22Rv1 (cell line): ENCODE measurements around the gene STK33.

Experiments
- H3K27ac ChIP-seq: fragments of 450-650 bp; 2 replicates; pipeline ENCODE4 v1.5.1; 2017
- CTCF ChIP-seq: fragments of 450-650 bp; IDR thresholded peaks from 2 replicates; pipeline ENCODE4 v1.5.1; 2017; ENCODE audit warnings: mild to moderate bottlenecking
- ZFX ChIP-seq: fragments of 450-650 bp; IDR thresholded peaks from 2 replicates; pipeline ENCODE4 v1.6.1; 2017; ENCODE audit warnings: antibody characterized with exemption, borderline replicate concordance

Gene STK33

GRCh38 chr11:8354622-8355415 is 239.2 kb downstream of the STK33 start:
- no peak for TF ChIP-seq ZFX
- TF ChIP-seq CTCF = peak; percentile 23
- H3K27ac ChIP-seq = no peak overlapping the region

- TF ChIP-seq CTCF = no peak
- no peak for TF ChIP-seq ZFX
Observed at GRCh38 chr11:8352876-8353505, 241.0 kb downstream of the STK33 start.

GRCh38 chr11:8352103-8352875 is 241.7 kb downstream of the STK33 start:
- TF ChIP-seq ZFX = no peak
- TF ChIP-seq CTCF = no peak
- H3K27ac ChIP-seq = no peak overlapping the region

More at GRCh38 chr11:8352876-8353505, 241.0 kb downstream of the STK33 start:
- H3K27ac ChIP-seq = no peak overlapping the region

- H3K27ac ChIP-seq = no peak overlapping the region
- TF ChIP-seq ZFX (no peak), CTCF (no peak)
Observed at GRCh38 chr11:8351223-8351622, 242.8 kb downstream of the STK33 start.

- TF ChIP-seq CTCF = no peak
- TF ChIP-seq ZFX = no peak
- no peak overlapping the region for H3K27ac ChIP-seq
Observed at GRCh38 chr11:8347978-8348377, 246.1 kb downstream of the STK33 start.

GRCh38 chr11:8346157-8346755 is 247.8 kb downstream of the STK33 start:
- TF ChIP-seq ZFX (no peak), CTCF (no peak)
- no peak overlapping the region for H3K27ac ChIP-seq
